Osteocyte (in vitro differentiated cells): ENCODE results near the gene KIRREL3. TPM values are rescaled to one million over a fixed set of nuclear protein-coding genes. Genes with fewer than 3 reads are reported as not detected.
A peak's percentile ranks its signal among the peaks of the same experiment; 100 is the strongest.

Experiments used
- DNase-seq: peaks from one replicate; pipeline ENCODE4 v3.0.0; 2021; ENCODE audit warnings: mixed read lengths; ENCODE audit not compliant: unreplicated experiment; ENCODE audit errors: extremely low spot score
- H3K27ac Mint-ChIP-seq: one replicate; pipeline ENCODE4 v1.8.0; 2021; ENCODE audit warnings: mild to moderate bottlenecking, mixed read lengths; ENCODE audit not compliant: unreplicated experiment
- H3K27me3 Mint-ChIP-seq: one replicate; pipeline ENCODE4 v1.8.0; 2021; ENCODE audit warnings: mixed read lengths; ENCODE audit not compliant: unreplicated experiment
- H3K36me3 Mint-ChIP-seq: one replicate; pipeline ENCODE4 v1.8.0; 2021; ENCODE audit warnings: mixed read lengths; ENCODE audit not compliant: unreplicated experiment
- H3K4me1 Mint-ChIP-seq: one replicate; pipeline ENCODE4 v1.8.0; 2021; ENCODE audit warnings: mixed read lengths; ENCODE audit not compliant: unreplicated experiment
- H3K4me3 Mint-ChIP-seq: one replicate; pipeline ENCODE4 v1.8.0; 2021; ENCODE audit warnings: mild to moderate bottlenecking, moderate library complexity, mixed read lengths; ENCODE audit not compliant: unreplicated experiment
- H3K9me3 Mint-ChIP-seq: one replicate; pipeline ENCODE4 v1.8.0; 2021; ENCODE audit warnings: mixed read lengths; ENCODE audit not compliant: unreplicated experiment
- total RNA-seq: library from RNA; stranded (reverse); gene quantifications from 2 replicates; pipeline ENCODE4 v1.2.1, GENCODE V29; 2021
- TF ChIP-seq, protein P1 (sequence below): fragments of 200-600 bp; sonication (generic); IDR thresholded peaks from 2 replicates; pipeline ENCODE4 v1.5.0; 2021; ENCODE audit warnings: antibody characterized with exemption, mild to moderate bottlenecking, moderate library complexity

KIRREL3 gene
- total RNA-seq, 1 donor from 2014 or later: 1.2 TPM

GRCh38 chr11:126440276-126440675 is 560.3 kb downstream of the KIRREL3 start:
- Mint-ChIP-seq H3K27me3 (no peaks in the 10 kb centered on the region), H3K4me3 (no peak overlapping the region), H3K4me1 (peaks cover 5% of the 10 kb centered on the region), H3K36me3 (no peaks in the 10 kb centered on the region), H3K9me3 (no peaks in the 10 kb centered on the region), H3K27ac (no peak overlapping the region)
- TF ChIP-seq, protein P1, sequence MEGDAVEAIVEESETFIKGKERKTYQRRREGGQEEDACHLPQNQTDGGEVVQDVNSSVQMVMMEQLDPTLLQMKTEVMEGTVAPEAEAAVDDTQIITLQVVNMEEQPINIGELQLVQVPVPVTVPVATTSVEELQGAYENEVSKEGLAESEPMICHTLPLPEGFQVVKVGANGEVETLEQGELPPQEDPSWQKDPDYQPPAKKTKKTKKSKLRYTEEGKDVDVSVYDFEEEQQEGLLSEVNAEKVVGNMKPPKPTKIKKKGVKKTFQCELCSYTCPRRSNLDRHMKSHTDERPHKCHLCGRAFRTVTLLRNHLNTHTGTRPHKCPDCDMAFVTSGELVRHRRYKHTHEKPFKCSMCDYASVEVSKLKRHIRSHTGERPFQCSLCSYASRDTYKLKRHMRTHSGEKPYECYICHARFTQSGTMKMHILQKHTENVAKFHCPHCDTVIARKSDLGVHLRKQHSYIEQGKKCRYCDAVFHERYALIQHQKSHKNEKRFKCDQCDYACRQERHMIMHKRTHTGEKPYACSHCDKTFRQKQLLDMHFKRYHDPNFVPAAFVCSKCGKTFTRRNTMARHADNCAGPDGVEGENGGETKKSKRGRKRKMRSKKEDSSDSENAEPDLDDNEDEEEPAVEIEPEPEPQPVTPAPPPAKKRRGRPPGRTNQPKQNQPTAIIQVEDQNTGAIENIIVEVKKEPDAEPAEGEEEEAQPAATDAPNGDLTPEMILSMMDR: no peak
- no peak for DNase-seq

- no peak for DNase-seq
- no peaks in the 10 kb centered on the region for H3K9me3 Mint-ChIP-seq
- H3K27ac Mint-ChIP-seq: no peak overlapping the region
- peaks cover 19% of the 10 kb centered on the region for H3K4me1 Mint-ChIP-seq
- TF ChIP-seq, protein P1: no peak
- H3K36me3 Mint-ChIP-seq: no peaks in the 10 kb centered on the region
- no peak overlapping the region for H3K4me3 Mint-ChIP-seq
- no peaks in the 10 kb centered on the region for H3K27me3 Mint-ChIP-seq
These were observed 561.9 kb downstream of the KIRREL3 start for GRCh38 chr11:126438691-126439090.

DNA sequence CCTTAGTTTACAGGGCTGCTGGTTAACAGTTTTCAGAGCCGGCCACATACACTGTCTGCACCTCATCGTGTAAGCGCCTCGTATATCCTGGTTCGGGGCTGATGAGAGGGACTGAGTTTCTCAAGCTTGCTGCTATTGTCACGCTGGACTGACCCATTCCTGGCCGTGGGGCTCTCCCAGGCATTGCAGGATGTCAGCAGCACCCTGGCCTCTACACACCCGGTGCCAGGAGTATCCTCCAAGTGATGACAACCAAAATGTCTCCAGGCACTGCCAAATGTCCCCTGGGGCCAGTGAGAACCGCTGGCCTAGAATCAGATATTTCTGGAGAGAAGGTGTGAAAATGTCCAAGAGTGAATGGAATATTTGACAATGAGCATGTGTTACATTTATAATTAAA is 562.3 kb downstream of the KIRREL3 start:
- DNase-seq: no peak
- Mint-ChIP-seq H3K27me3 (no peaks in the 10 kb centered on the region), H3K4me1 (peaks cover 23% of the 10 kb centered on the region), H3K36me3 (no peaks in the 10 kb centered on the region), H3K27ac (peak overlapping the region; percentile 5), H3K4me3 (no peak overlapping the region), H3K9me3 (no peaks in the 10 kb centered on the region)
- TF ChIP-seq, protein P1: no peak

DNA sequence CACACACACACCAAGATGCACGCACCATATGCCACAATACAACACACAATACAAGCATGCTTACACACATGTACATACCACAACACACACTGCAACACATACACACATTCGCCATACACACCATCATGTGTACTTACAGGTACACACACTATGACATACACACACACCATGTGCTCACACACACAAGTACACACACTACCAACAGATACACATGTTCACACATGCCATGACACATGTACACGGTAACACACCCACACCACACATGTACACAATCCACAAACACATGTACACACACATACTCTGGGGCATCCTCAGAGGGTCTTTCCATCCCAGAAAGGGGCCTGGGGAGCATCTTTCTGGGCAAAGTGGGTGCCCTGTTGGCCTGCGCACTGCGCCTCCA is 562.8 kb downstream of the KIRREL3 start:
- Mint-ChIP-seq H3K9me3 (no peaks in the 10 kb centered on the region), H3K4me3 (no peak overlapping the region), H3K36me3 (no peaks in the 10 kb centered on the region), H3K4me1 (peaks cover 26% of the 10 kb centered on the region), H3K27me3 (no peaks in the 10 kb centered on the region), H3K27ac (no peak overlapping the region)
- DNase-seq: no peak
- TF ChIP-seq, protein P1: no peak

DNA sequence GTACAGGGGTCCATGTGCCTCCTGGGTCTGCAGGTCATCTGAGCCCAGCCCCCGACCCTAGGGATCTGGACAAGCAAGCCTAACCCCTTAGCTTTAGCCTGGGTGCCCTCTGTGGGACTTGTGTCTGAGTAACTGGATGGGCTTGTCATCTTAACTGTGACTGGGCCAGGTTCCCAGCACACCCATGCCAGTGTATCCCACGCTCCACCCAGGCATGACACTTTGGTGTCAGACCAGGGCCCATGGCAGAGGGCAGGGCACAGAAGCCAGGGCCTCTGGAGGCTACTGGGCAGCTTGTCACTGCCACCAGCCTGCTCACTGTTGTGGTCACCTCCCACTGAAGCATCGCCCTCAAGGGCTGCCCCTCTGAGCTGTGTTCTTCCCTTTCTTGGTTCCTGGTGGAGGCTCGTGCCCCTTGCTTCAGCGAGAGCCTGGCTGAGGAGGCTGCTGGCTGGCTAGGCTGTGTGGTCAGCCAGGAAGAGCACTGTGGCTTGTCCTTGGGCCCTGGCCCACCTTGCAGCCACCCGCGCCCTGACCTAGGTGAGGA is 564.3 kb downstream of the KIRREL3 start:
- no peak for DNase-seq
- Mint-ChIP-seq H3K4me1 (peaks cover 39% of the 10 kb centered on the region), H3K36me3 (no peaks in the 10 kb centered on the region), H3K27ac (no peak overlapping the region), H3K9me3 (no peaks in the 10 kb centered on the region), H3K4me3 (no peak overlapping the region), H3K27me3 (no peaks in the 10 kb centered on the region)
- TF ChIP-seq, protein P1: no peak
